Neural progenitor cell (in vitro differentiated cells): ENCODE measurements around the gene SEMA6D.

Experiments used
- CTCF ChIP-seq: fragments of 200-600 bp; sonication (generic); IDR thresholded peaks from 2 replicates; pipeline ENCODE4 v1.5.1; 2017; ENCODE audit warnings: antibody characterized with exemption, mild to moderate bottlenecking
- EZH2 ChIP-seq: fragments of 200-600 bp; sonication (generic); IDR thresholded peaks from 2 replicates; pipeline ENCODE4 v1.6.1; 2017; ENCODE audit warnings: antibody characterized with exemption, mild to moderate bottlenecking, moderate library complexity

DNA sequence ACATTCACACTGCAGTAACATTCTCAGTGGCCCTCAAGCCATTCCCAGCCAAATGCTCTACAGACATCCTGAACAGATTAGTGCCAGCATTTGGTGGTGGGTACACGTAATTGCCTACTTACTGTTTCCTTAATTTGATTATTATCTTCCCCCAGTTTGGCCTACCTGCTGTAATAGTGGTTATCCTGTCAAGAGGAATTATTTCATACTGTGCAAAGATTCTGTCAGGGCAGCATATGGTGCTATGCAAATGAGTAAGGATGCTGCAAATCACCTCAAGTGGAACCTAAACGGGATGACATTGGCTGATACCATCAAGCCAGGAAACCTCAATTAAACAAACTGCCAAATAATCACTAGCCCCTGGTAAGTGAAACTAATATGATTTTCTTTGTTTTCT is 88.7 kb downstream of the SEMA6D start:
- TF ChIP-seq CTCF (no peak), EZH2 (no peak)
